ENCODE data around the gene ZNF736.

ZNF736 gene

DNA sequence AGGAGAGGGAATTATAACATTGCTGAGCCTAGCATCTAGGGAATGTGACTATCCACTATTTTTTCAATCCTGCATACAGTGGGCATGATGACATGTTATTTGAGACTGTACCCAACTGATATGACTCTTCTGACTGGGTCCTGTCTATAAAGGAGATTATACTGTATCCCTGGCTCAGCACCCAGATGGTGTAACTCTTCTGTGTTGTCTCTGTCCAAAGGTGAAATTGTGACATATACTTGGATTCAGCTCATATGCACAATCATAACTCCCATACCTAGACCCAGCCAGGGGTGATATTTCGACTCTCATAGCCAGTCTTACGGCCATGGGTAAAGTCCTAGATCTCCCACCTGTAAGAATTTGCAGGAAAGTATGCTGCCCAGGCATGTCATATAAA is 59.3 kb downstream of the ZNF736 start:
- DNase-seq = no peak
- in situ Hi-C loops (cut with HindIII; ENCODE audit: low pct_ligation_motif_present, low pct_unique_long_range_greater_than_20kb, low sequenced_read_pairs) = no loop called here

DNA sequence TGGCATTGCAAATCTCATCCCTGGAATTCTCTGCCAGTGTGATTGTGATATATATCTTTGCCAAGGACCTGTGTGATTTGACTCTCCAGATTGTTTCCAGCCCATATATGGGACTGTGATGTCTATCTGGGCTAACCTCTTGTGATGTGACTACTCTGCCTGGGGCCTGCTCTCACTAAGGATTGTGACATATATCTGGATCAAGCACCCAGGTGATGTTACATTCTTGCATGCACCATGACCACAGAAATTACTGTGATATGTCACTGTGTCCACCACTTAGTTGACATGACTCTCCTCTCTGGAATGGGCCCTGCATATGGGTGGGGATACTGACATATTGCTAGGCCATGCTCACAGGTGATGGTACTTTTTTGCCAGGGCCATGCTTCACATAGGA is 86.6 kb downstream of the ZNF736 start:
- in situ Hi-C loops (cut with HindIII; ENCODE audit: low pct_ligation_motif_present, low pct_unique_long_range_greater_than_20kb, low sequenced_read_pairs) = no loop called here
- no peak for DNase-seq
